Panc1 (cell line): ENCODE measurements around the gene RTL1. TPM values are rescaled to one million over a fixed set of nuclear protein-coding genes. Genes with fewer than 3 reads are reported as not detected.

Experiments used
- ATAC-seq: fragments of 200-7000 bp; cut with Tn5 transposase; 2 replicates; pipeline ENCODE4 v1.9.1; 2020; ENCODE audit warnings: mild to moderate bottlenecking, moderate library complexity
- BruUV-seq: library from RNA; stranded (reverse); fragments of 400-500 nt; replicated peaks from 2 replicates; lab custom pipeline; 2021; lab: Mats Ljungman, UMichigan
- CTCF ChIA-PET: fragments of 300-600 bp; sonication (Branson Sonifier 250); formaldehyde crosslinking; loops from one replicate; lab custom pipeline; 2022; ENCODE audit warnings: antibody characterized with exemption; lab: Charles Lee
- POLR2A ChIA-PET: fragments of 300-600 bp; sonication (Branson Sonifier 250); formaldehyde crosslinking; loops from one replicate; lab custom pipeline; 2022; ENCODE audit warnings: antibody characterized with exemption; lab: Charles Lee
- DNase-seq: peaks from one replicate; pipeline ENCODE4 v3.0.0-alpha.2; 2010; ENCODE audit warnings: low read depth, low spot score
- H3K27ac ChIP-seq: 2 replicates; pipeline ENCODE4 v1.5.1; 2011; ENCODE audit warnings: mild to moderate bottlenecking, low read length, inconsistent platforms
- H3K27me3 ChIP-seq: fragments of 200-500 bp; sonication (Bioruptor generic); 2 replicates; pipeline ENCODE4 v1.6.0; 2014; ENCODE audit warnings: low read length, inconsistent platforms; ENCODE audit not compliant: control insufficient read depth, insufficient read depth
- H3K36me3 ChIP-seq: fragments of 200-500 bp; sonication (Bioruptor generic); 2 replicates; pipeline ENCODE4 v1.5.1; 2014; ENCODE audit warnings: inconsistent platforms, mild to moderate bottlenecking, low read length, moderate library complexity; ENCODE audit not compliant: control insufficient read depth, insufficient read depth
- H3K4me1 ChIP-seq: 2 replicates; pipeline ENCODE4 v1.5.1; 2011; ENCODE audit warnings: inconsistent platforms, mild to moderate bottlenecking, low read length, moderate library complexity; ENCODE audit not compliant: control insufficient read depth, insufficient read depth
- H3K4me3 ChIP-seq, 2 experiments: 2 replicates each; pipeline ENCODE4 v1.5.1; 2011 to 2012; ENCODE audit warnings: low read depth in 2 of 2, low read length in 2 of 2, mild to moderate bottlenecking in 2 of 2, inconsistent platforms in 1 of 2, moderate library complexity in 1 of 2
- H3K9me3 ChIP-seq: fragments of 200-500 bp; sonication (Bioruptor generic); 2 replicates; pipeline ENCODE4 v1.5.1; 2014; ENCODE audit warnings: low read depth, mild to moderate bottlenecking, inconsistent platforms, low read length, moderate library complexity; ENCODE audit not compliant: control insufficient read depth, insufficient read depth
- POLR2AphosphoS5 ChIP-seq: IDR thresholded peaks from 2 replicates; pipeline ENCODE4 v1.6.1; 2012; ENCODE audit warnings: mild to moderate bottlenecking, low read depth, low read length, moderate library complexity
- REST ChIP-seq, 2 experiments: IDR thresholded peaks; 2 replicates each; pipeline ENCODE4 v1.6.1; 2011 to 2012; ENCODE audit warnings: low read depth in 2 of 2, control low read depth in 1 of 2, low read length in 1 of 2, mild to moderate bottlenecking in 1 of 2, moderate library complexity in 1 of 2; ENCODE audit not compliant: insufficient read depth in 1 of 2
- SIN3A ChIP-seq: IDR thresholded peaks from 2 replicates; pipeline ENCODE4 v1.6.1; 2012; ENCODE audit warnings: low read depth, mild to moderate bottlenecking, low read length, moderate library complexity, borderline replicate concordance; ENCODE audit not compliant: insufficient read depth
- TCF7L2 ChIP-seq: IDR thresholded peaks from 2 replicates; pipeline ENCODE4 v1.6.1; 2011; ENCODE audit warnings: mild to moderate bottlenecking, low read depth, low read length, inconsistent platforms
- in situ Hi-C: cut with HindIII; loops from 2 replicates; pipeline ENCODE4 v1.10.0; 2016; ENCODE audit warnings: low sequenced_read_pairs, low pct_unique_long_range_greater_than_20kb
- intact Hi-C: fragments of 100-400 bp; cut with micrococcal nuclease; formaldehyde crosslinking; loops from one replicate; pipeline ENCODE4 v1.10.0; 2022; ENCODE audit not compliant: unreplicated experiment
- total RNA-seq: library from RNA; stranded (reverse); gene quantifications from one replicate; pipeline ENCODE4 v1.2.1, GENCODE V29; 2021; ENCODE audit not compliant: unreplicated experiment
- TF ChIP-seq, protein P1 (sequence below): fragments of 450-650 bp; IDR thresholded peaks from 2 replicates; pipeline ENCODE4 v1.5.1; 2017; ENCODE audit warnings: mild to moderate bottlenecking

The RTL1 gene
- total RNA-seq, 1 experiment from 2014 or later, result not detected

- in situ Hi-C loops, result no loop called here
- no peak for TF ChIP-seq TCF7L2
- TF ChIP-seq SIN3A, result no peak
- TF ChIP-seq, protein P1, sequence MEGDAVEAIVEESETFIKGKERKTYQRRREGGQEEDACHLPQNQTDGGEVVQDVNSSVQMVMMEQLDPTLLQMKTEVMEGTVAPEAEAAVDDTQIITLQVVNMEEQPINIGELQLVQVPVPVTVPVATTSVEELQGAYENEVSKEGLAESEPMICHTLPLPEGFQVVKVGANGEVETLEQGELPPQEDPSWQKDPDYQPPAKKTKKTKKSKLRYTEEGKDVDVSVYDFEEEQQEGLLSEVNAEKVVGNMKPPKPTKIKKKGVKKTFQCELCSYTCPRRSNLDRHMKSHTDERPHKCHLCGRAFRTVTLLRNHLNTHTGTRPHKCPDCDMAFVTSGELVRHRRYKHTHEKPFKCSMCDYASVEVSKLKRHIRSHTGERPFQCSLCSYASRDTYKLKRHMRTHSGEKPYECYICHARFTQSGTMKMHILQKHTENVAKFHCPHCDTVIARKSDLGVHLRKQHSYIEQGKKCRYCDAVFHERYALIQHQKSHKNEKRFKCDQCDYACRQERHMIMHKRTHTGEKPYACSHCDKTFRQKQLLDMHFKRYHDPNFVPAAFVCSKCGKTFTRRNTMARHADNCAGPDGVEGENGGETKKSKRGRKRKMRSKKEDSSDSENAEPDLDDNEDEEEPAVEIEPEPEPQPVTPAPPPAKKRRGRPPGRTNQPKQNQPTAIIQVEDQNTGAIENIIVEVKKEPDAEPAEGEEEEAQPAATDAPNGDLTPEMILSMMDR, result no peak
- no peak for TF ChIP-seq POLR2AphosphoS5
- no peak for TF ChIP-seq REST (IDR thresholded peaks at IDR 0.05; ENCODE audit: insufficient read depth in 1 of 2, low read depth in 2 of 2, low read length in 1 of 2)
- DNase-seq (no peak), ATAC-seq (no peak)
- no TSS peak for BruUV-seq
- no peaks in the 10 kb centered on the region for H3K9me3 ChIP-seq
- ChIA-PET CTCF (no interaction called here), POLR2A (no interaction called here)
- no peaks in the 10 kb centered on the region for H3K27me3 ChIP-seq
- no peaks in the 10 kb centered on the region for H3K36me3 ChIP-seq
- H3K4me3 ChIP-seq, result no peak overlapping the region
- intact Hi-C loops, result no loop called here
- no peaks in the 10 kb centered on the region for H3K4me1 ChIP-seq
- H3K27ac ChIP-seq, result peak overlapping the region; percentile 12; the same call in 1 of the 2 replicates
Measured at GRCh38 chr14:100849115-100849781, 54.3 kb downstream of the RTL1 start.

GRCh38 chr14:100846309-100846859, 57.1 kb downstream of the RTL1 start:
- no peak for DNase-seq
- H3K27me3 ChIP-seq, result no peaks in the 10 kb centered on the region
- in situ Hi-C loops (no loop called here), intact Hi-C loops (no loop called here)
- BruUV-seq, result no TSS peak
- H3K4me1 ChIP-seq, result no peaks in the 10 kb centered on the region
- H3K27ac ChIP-seq, result no peak overlapping the region
- no peaks in the 10 kb centered on the region for H3K36me3 ChIP-seq
- CTCF ChIA-PET, result no interaction called here
- POLR2A ChIA-PET, result no interaction called here
- H3K4me3 ChIP-seq, result no peak overlapping the region
- no peak for TF ChIP-seq REST (IDR thresholded peaks at IDR 0.05; ENCODE audit: insufficient read depth in 1 of 2, low read depth in 2 of 2, low read length in 1 of 2)
- TF ChIP-seq TCF7L2, result no peak
- TF ChIP-seq POLR2AphosphoS5, result no peak
- TF ChIP-seq SIN3A, result no peak
- TF ChIP-seq, protein P1, result no peak
- no peaks in the 10 kb centered on the region for H3K9me3 ChIP-seq
- ATAC-seq, result no peak
